ENCODE measurements around the gene WDR27.
"Not testable (repeated sequence)": the region's sequence is repeated elsewhere in the genome, so short reads cannot be mapped to it uniquely, and the experiment has no call there.

WDR27 gene

GRCh38 chr6:169474362-169474761 is 227.5 kb downstream of the WDR27 start:
- DNase-seq (ENCODE audit: low read depth): no peak

DNA sequence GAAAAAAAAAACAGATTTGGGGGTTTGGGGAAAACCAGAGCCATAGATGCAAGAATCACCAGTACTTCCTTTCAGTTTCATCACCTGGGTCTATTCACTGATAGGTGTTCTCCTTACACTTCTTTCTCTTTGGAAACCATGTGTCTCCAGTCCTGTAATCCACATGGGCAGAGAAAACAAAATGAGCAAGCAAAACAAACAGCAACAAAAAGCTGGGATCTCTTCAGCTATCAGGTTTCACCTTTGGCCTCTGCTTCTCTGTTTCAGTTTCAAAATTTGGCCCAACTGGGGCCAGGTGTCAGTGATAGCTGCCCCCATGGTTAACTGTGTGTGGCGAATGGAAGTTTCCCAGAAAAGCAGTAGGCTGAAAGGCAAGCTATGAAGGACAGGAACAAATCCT is 228.2 kb downstream of the WDR27 start:
- DNase-seq (ENCODE audit: low read depth): no peak

GRCh38 chr6:169472786-169473416 is 228.9 kb downstream of the WDR27 start:
- no peak for DNase-seq (ENCODE audit: low read depth)

DNA sequence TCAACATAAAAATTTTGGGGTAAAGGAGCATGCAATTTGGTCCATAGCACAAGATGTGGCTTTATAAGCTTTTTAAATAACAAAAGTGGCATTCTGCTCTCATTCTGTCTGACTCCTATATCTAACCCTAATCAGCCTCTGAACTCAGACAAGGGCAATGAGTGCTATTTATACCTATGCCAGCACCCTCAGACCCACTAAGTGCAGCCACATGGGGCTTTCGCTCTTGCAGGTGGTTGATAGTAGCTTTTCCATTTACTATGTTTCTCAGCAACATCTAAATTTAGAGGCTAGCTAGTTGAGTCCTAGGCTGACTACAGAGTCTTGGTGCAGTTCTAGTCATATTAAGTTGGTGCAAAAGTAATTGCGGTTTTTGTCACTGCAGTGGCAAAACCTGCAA is 231.0 kb downstream of the WDR27 start:
- no peak for DNase-seq (ENCODE audit: low read depth)

- no peak for DNase-seq (ENCODE audit: low read depth)
Measured at GRCh38 chr6:169469028-169469427, 232.8 kb downstream of the WDR27 start.

DNA sequence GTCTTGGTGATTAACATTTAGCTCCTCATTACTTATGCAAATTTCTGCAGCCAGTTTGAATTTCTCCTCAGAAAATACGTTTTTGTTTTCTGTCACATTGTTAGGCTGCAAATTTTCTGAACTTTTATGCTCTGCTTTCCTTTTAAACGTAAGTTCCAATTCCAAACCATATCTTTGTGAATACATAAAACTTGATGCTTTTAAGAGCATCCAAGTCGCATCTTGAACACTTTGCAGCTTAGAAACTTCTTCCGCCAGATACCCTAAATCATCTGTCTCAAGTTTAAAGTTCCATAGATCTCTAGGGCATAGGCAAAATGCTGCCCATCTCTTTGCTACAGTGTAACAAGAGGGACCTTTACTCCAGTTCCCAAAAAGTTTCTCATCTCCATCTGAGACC is 234.1 kb downstream of the WDR27 start:
- not testable (repeated sequence) for DNase-seq (ENCODE audit: low read depth)

DNA sequence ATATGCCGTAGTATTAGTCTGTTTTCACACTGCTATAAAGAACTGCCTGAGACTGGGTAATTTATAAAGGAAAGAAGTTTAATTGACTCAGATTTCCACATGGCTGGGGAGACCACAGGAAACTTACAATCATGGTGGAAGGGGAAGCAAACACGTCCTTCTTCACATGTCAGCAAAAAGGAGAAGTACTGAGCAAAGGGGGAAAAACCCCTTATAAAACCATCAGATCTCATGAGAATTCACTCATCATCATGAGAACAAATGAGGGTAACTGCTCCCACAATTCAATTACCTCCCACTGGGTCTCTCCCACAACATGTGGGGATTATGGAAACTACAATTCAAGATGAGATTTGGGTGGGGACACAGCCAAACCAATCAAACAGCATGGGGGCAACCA is 235.6 kb downstream of the WDR27 start:
- not testable (repeated sequence) for DNase-seq (ENCODE audit: low read depth)

DNA sequence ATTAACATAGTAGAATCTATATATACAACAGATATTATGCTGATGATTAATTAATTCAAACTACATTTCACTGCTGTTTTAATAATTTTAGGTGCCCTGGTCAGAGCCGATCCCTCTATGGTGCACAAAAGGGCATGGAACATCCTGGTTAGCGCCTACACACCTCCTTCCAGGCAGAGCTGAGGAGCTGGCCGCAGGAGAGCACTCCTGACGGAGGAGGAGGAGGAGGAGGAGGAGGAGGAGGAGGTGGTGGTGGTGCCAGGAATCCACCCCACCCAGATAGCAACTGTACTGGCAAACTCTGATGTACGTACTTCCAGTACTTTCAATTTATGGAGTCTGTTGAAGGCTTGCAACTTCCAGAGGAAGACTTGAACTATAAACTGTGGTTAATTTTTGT is 244.1 kb downstream of the WDR27 start:
- DNase-seq (ENCODE audit: low read depth): no peak

GRCh38 chr6:169456840-169457239 is 245.0 kb downstream of the WDR27 start:
- no peak for DNase-seq (ENCODE audit: low read depth)

GRCh38 chr6:169455470-169455869 is 246.4 kb downstream of the WDR27 start:
- no peak for DNase-seq (ENCODE audit: low read depth)

DNA sequence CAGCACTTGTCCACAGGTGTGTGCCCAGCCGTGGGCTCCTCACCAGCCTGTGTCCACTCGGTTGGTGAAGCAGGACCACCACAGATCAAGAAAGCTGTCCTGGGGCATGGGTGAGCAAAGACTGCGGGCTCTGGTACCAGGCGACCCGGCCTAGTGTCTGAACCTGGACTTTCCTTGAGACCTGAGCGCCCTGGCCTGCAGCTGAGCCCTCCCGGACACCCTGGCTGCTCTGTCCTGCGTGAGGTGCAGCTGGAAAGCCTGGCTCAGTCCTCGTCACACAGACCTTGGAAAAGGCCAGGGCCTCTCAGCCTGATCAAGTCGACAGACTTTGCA is 247.0 kb downstream of the WDR27 start:
- DNase-seq (ENCODE audit: low read depth): no peak

DNA sequence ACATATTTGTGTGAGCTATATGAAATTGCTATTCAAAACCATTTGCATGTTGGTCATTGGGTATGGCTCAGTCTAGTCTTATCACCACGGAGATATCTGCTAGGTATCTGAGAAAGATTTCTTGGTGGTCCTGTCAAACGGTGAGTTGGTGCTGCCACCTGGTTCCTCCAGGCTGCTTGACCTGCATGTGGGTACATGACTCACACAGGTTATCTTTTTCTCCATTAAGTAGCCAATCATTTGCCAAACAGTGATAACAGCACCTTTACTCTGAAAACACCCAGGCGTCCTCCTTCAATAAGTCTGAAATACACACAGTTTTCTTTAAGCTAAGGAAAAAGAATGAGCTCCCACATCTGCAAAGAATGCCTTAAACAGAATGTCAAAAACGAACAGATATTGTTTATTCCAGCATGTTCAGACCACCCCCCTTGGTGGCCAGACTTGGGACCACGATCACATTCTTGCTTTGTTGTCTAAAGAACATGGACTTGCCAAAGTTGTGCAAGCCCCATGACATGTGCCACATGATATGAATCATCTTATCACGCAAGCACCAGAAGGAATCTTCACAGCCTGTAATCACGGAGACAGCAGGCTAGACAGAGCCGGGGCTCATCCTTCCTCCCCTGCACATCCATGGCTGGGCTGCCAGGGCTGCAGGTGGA is 247.5 kb downstream of the WDR27 start:
- peak; percentile 75 for DNase-seq (ENCODE audit: low read depth)

GRCh38 chr6:169452869-169453620 is 248.8 kb downstream of the WDR27 start:
- DNase-seq (ENCODE audit: low read depth): no peak

- DNase-seq (ENCODE audit: low read depth): peak; percentile 95
Measured at GRCh38 chr6:169452117-169452868, 249.5 kb downstream of the WDR27 start.

DNA sequence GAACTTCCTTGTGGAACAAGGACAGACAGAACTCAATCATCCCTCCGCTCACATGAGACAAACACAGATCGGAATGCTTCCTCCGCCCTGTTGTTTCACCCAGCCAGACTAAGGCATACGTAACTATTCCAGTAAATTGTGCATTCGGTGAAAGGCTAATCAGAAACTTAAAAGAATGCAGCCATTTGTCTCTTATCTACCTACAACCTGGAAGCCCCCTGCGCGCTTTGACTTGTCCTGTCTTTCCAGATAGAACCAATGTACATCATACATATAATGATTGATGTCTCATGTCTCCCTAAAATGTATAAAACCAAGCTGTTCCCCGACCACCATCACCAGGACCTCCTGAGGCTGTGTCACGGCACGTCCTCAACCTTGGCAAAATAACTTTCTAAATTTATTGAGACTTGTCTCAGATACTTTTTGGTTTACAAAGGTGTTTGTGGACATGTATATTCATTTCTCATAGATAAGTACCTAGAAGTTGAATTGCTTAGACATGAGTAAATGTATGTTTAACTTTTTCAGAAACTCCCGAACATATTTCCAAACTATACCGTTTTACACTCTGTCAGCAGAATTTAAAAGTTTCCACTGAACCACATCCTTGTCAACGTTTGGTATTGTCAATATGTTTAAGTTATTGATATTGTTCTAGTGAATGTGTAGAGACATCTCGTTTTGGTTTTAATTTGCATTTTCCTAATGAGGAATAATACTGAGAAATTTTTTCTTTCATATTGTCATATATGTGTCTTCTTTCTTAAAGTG is 250.6 kb downstream of the WDR27 start:
- DNase-seq (ENCODE audit: low read depth): peak; percentile 5

DNA sequence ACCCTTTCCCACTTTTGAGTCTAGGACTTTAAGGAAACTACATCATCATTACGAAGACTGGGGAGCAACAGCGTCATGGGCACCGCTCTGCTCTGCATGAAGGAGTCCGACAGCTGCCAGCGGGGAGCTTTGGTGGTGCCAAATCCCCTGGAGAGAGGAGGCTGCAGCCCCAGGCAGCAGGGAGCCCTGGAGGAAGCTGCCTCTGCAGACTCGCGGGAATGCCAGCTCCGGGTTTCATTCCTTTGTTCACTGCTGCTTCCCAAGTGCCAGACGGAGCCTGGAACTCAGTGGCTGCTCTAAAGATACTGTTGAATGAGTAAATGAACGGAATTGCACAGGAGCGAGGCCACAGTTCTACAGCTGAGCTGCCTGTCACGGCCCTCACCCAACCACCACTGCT is 251.7 kb downstream of the WDR27 start:
- no peak for DNase-seq (ENCODE audit: low read depth)

GRCh38 chr6:169449221-169449620 is 252.6 kb downstream of the WDR27 start:
- no peak for DNase-seq (ENCODE audit: low read depth)

- DNase-seq (ENCODE audit: low read depth): no peak
Measured at GRCh38 chr6:169445661-169446581, 255.9 kb downstream of the WDR27 start.

DNA sequence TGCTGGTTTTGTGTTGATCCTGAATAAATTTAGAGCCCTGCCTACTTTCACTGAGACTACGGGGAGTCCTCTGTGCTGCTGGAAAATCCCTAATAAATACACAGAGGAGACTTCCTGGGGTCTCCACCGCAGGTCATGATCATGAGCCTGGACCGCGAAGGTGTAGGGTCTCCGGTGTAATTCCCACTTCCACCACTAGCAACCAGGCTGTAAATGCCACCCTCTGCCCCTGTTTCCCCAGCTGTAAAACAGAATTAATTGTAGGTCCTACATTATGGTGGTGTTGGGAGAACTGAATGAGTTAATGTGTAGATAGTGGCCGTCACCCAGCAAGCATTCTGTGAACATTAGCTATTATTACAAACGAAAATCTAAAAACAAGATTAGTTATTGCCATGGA is 256.6 kb downstream of the WDR27 start:
- no peak for DNase-seq (ENCODE audit: low read depth)

DNA sequence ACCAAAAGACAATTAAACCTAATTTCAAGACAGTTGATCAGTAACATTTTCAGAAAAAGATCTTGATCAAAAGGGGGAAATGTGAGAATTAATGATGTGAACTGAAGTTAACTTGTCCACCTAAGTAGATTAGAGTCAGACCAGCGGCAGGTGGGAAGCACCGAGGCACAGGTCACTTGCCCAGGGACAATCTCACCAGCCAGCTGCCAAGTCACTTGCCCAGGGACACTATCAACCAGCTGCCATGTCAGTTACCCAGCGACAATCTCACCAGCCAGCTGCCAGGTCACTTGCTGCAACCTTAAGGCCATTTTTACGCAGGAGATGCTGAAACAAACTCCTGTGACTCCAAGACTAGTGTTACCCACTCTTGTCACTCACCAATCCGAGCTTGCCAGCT is 260.5 kb downstream of the WDR27 start:
- no peak for DNase-seq (ENCODE audit: low read depth)

- no peak for DNase-seq (ENCODE audit: low read depth)
Measured at GRCh38 chr6:169439710-169440109, 262.1 kb downstream of the WDR27 start.

All from ELR (cell line).